Heart left ventricle (tissue), 16 donors: ENCODE results near the gene CDKN1C. TPM values are rescaled to one million over a fixed set of nuclear protein-coding genes. Genes with fewer than 3 reads are reported as not detected.

ENCODE experiments used
- ATAC-seq, 4 donors: fragments of 200-7000 bp; cut with Tn5 transposase; one replicate each; pipeline ENCODE4 v1.9.1; 2020 to 2022; ENCODE audit warnings: moderate library complexity in 4 of 4, mild to moderate bottlenecking in 3 of 4, moderate number of reproducible peaks in 1 of 4
- DNase-seq, 5 donors: peaks; one replicate each; pipeline ENCODE4 v3.0.0-alpha.2; 2020
- H3K27ac ChIP-seq, 12 donors: fragments of 200-600 bp; sonication (generic) in 4 of 12; one replicate each; pipeline versions ENCODE4 v1.5.0 to v1.8.0; 2016 to 2022; ENCODE audit warnings: mild to moderate bottlenecking in 2 of 12
- H3K27me3 ChIP-seq, 9 donors: fragments of 200-600 bp; sonication (generic) in 2 of 9; one replicate each; pipeline versions ENCODE4 v1.5.1 to v1.8.0; 2016 to 2022; ENCODE audit warnings: mild to moderate bottlenecking in 3 of 9
- H3K36me3 ChIP-seq, 9 donors: fragments of 200-600 bp; sonication (generic) in 2 of 9; one replicate each; pipeline versions ENCODE4 v1.5.0 to v1.8.0; 2018 to 2022; ENCODE audit warnings: mild to moderate bottlenecking in 2 of 9
- H3K4me1 ChIP-seq, 12 donors: fragments of 200-600 bp; sonication (generic) in 4 of 12; one replicate each; pipeline versions ENCODE4 v1.5.0 to v1.8.0; 2016 to 2022; ENCODE audit warnings: mild to moderate bottlenecking in 3 of 12
- H3K4me3 ChIP-seq, 12 donors: fragments of 200-600 bp; sonication (generic) in 4 of 12; one replicate each; pipeline versions ENCODE4 v1.5.0 to v1.8.0; 2017 to 2022; ENCODE audit warnings: mild to moderate bottlenecking in 9 of 12, moderate library complexity in 4 of 12
- H3K9me3 ChIP-seq, 12 donors: fragments of 200-600 bp; sonication (generic) in 4 of 12; one replicate each; pipeline versions ENCODE4 v1.5.0 to v1.8.0; 2016 to 2022; ENCODE audit warnings: mild to moderate bottlenecking in 1 of 12
- CTCF ChIP-seq, 12 donors: fragments of 200-600 bp; sonication (generic) in 4 of 12; IDR thresholded peaks; one replicate each; pipeline versions ENCODE4 v1.5.0 to v1.8.0; 2018 to 2022; ENCODE audit warnings: antibody characterized with exemption in 12 of 12, mild to moderate bottlenecking in 5 of 12
- POLR2A ChIP-seq, 2 donors: fragments of 450-650 bp; IDR thresholded peaks; one replicate each; pipeline ENCODE4 v1.6.1; 2017; ENCODE audit warnings: antibody characterized with exemption in 2 of 2, mild to moderate bottlenecking in 2 of 2, moderate library complexity in 2 of 2
- WGBS, 4 donors: extraction: QIAGEN DNeasy Blood & Tissue Kit in 2 of 4; methylation state at CpG; one replicate each; pipeline versions ENCODE4 v1.1.5 to v1.1.7; 2013 to 2018; 5-methylcytosine and 5-hydroxymethylcytosine counted together
- intact Hi-C, 10 donors: fragments of 100-400 bp; cut with DNase I; formaldehyde crosslinking; loops; one replicate each; pipeline versions ENCODE4 v1.11.1 to v1.14.2; 2022
- polyA plus RNA-seq, 2 donors: library from polyadenylated mRNA; stranded (reverse); fragments of 200-250 nt; gene quantifications; one replicate each; pipeline ENCODE4 v1.2.3, GENCODE V29; 2013
- total RNA-seq, 9 donors: library from RNA; depleted of rRNA in 2 of 9; stranded (reverse); fragments of >200 nt in 2 of 9; fragmentation: NEBNext Ultra II Directional in 3 of 9; extraction: Animal tissue kit (Norgen Biotek cat#: 25700) in 3 of 9; gene quantifications; one replicate each; pipeline versions ENCODE4 v1.1.0 to v1.2.4, GENCODE V29; 2016 to 2023
- donor health status: ischemic (EF 13 %, LVEDD 7.1; RV severe dilation, severe dysfunction).
- donor health status: healthy with polysubstance abuse.
- donor health status: DM: no; HTN: yes; CAD: no.
- donor health status: DM: no; HTN: no; CAD: no.
- donor health status: ischemic (EF 25% LVEDD 6.9; RV normal size, moderate dysfunction).
- donor health status: ischemic (EF 25% LVEDD 5.7; RV mildly dilated, moderate dysfunction).
- donor health status: healthy.
- donor health status: DM: yes; HTN: yes; CAD: no.
- donor health status: ischemic (EF 35%, LVEDD 5.7; RV mildly dilated, moderate dysfunction).
- donor health status: nonischemic (EF 11% LVEDD 7.7; RV severe dilation, severe dysfunction).
- donor health status: DM: yes; HTN: yes; CAD: no.
- donor health status: PGD.
- donor health status: ischemic (EF 29% LVEDD 5.4; RV normal size, mild dysfunction).
- donor health status: nonischemic (EF 23%, LVEDD 6.1; RV moderate dilation, normal function).

The CDKN1C gene
- total and polyA plus RNA-seq, 11 donors: 18.8 to 42.5 (median 33.4) TPM

GRCh38 chr11:2933375-2934020 lies 47.9 kb upstream of the CDKN1C start:
- H3K4me3 ChIP-seq: no peak overlapping the region
- WGBS, 4 donors: 43 to 61% (median 54%) methylated on average over 9 to 12 of the region's 12 CpGs
- H3K9me3 ChIP-seq: peaks cover 0 to 10% (median 7%) of the 10 kb centered on the region in 12 donors
- peaks cover 4 to 34% (median 14%) of the 10 kb centered on the region in 12 donors for H3K4me1 ChIP-seq
- peak in 3 of 4 donors; percentile 36 to 69 (median 69) for ATAC-seq
- peak in 4 of 5 donors; percentile 60 to 87 (median 80) for DNase-seq
- no peak for TF ChIP-seq CTCF (IDR thresholded peaks at IDR 0.05)
- TF ChIP-seq POLR2A (IDR thresholded peaks at IDR 0.05): no peak
- H3K27ac ChIP-seq: peak overlapping the region in 1 of 12 donors; percentile 49
- peaks cover 7 to 22% (median 12%) of the 10 kb centered on the region in 9 donors for H3K27me3 ChIP-seq
- intact Hi-C loops: no loop called here
- no peaks in the 10 kb centered on the region for H3K36me3 ChIP-seq

DNA sequence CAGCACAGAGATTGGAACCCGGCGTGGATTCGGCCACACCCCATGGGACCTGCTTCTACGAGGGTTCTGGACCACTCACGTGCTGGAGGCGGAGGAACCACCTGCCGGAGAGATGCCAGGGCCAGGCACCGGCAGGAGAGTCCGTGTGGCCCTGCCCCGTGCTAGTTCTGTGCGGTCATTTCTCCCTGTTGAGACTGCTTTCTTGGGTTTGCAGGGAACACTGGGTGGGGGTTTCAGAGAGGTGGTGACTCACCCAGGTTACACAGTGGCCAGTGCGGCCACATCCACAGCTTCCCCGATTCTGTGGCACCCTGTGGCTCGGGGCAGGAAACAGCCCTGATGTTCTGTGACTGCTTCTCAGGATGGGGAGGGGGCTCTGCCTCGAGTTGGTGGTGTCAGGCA lies 47.3 kb upstream of the CDKN1C start:
- Histone ChIP-seq H3K36me3 (no peaks in the 10 kb centered on the region), H3K27me3 (peaks cover 7 to 29% (median 17%) of the 10 kb centered on the region in 9 donors), H3K27ac (peak overlapping the region in 1 of 12 donors; percentile 49), H3K9me3 (peaks cover 0 to 9% (median 5%) of the 10 kb centered on the region in 12 donors), H3K4me3 (no peak overlapping the region), H3K4me1 (peaks cover 4 to 40% (median 17%) of the 10 kb centered on the region in 12 donors)
- WGBS, 4 donors: 61 to 74% (median 64%) methylated on average over 13 to 15 of the region's 15 CpGs
- TF ChIP-seq CTCF (IDR thresholded peaks at IDR 0.05): no peak
- no peak for TF ChIP-seq POLR2A (IDR thresholded peaks at IDR 0.05)
- intact Hi-C loops: no loop called here
- ATAC-seq (no peak), DNase-seq (peak in 3 of 5 donors; percentile 17 to 30 (median 19))

- peak in 2 of 5 donors; percentile 16 to 25 for DNase-seq
- H3K9me3 ChIP-seq: peaks cover 0 to 1% (median 0%) of the 10 kb centered on the region in 12 donors
- no peak overlapping the region for H3K4me3 ChIP-seq
- H3K36me3 ChIP-seq: no peaks in the 10 kb centered on the region
- H3K27ac ChIP-seq: no peak overlapping the region
- no peak for ATAC-seq
- whole genome bisulfite sequencing, 4 donors: 78 to 84% (median 80%) methylated on average over 6 to 13 of the region's 13 CpGs
- no peak for TF ChIP-seq CTCF (IDR thresholded peaks at IDR 0.05)
- no peak for TF ChIP-seq POLR2A (IDR thresholded peaks at IDR 0.05)
- peaks cover 4 to 44% (median 17%) of the 10 kb centered on the region in 12 donors for H3K4me1 ChIP-seq
- intact Hi-C loops: no loop called here
- H3K27me3 ChIP-seq: peaks cover 7 to 35% (median 24%) of the 10 kb centered on the region in 9 donors
Measured at GRCh38 chr11:2931771-2932738, 46.5 kb upstream of the CDKN1C start.

GRCh38 chr11:2931420-2931746 lies 45.8 kb upstream of the CDKN1C start:
- Histone ChIP-seq H3K4me1 (peaks cover 4 to 44% (median 17%) of the 10 kb centered on the region in 12 donors), H3K36me3 (no peaks in the 10 kb centered on the region), H3K4me3 (no peak overlapping the region), H3K27me3 (peaks cover 7 to 42% (median 25%) of the 10 kb centered on the region in 9 donors), H3K27ac (no peak overlapping the region), H3K9me3 (no peaks in the 10 kb centered on the region)
- no peak for ATAC-seq
- intact Hi-C loops: no loop called here
- DNase-seq: no peak
- TF ChIP-seq POLR2A (IDR thresholded peaks at IDR 0.05) (no peak), CTCF (IDR thresholded peaks at IDR 0.05) (no peak)
- WGBS, 4 donors: 79 to 88% (median 83%) methylated on average over 4 of the region's 4 CpGs
